ENCODE data around the gene FSIP1.

GRCh38 chr15:39717134-39717533 lies 65.5 kb downstream of the FSIP1 start:
- TF ChIP-seq POLR2A (IDR thresholded peaks at IDR 0.05) = no peak
- TF ChIP-seq CTCF (IDR thresholded peaks at IDR 0.05) = no peak
